Thyroid gland (tissue), 4 donors: Measurements from ENCODE around the gene CYP46A1. TPM values are rescaled to one million over a fixed set of nuclear protein-coding genes. Genes with fewer than 3 reads are reported as not detected.

Experiments
- DNase-seq, 2 donors: peaks; one replicate each; pipeline ENCODE4 v3.0.0-alpha.2; 2019
- H3K27ac ChIP-seq, 3 donors: fragments of 200-600 bp; sonication (generic); 1 replicate in 2 of 3; 2 replicates in 1 of 3; pipeline ENCODE4 v1.5.1; 2016 to 2019; ENCODE audit warnings: mild to moderate bottlenecking in 1 of 3, moderate library complexity in 1 of 3
- H3K27me3 ChIP-seq: fragments of 200-600 bp; sonication (generic); one replicate; pipeline ENCODE4 v1.5.1; 2019
- H3K36me3 ChIP-seq, 2 donors: fragments of 200-600 bp; sonication (generic); one replicate each; pipeline ENCODE4 v1.5.1; 2016 to 2019
- H3K4me1 ChIP-seq, 2 donors: fragments of 200-600 bp; sonication (generic); one replicate each; pipeline ENCODE4 v1.5.1; 2017 to 2019
- H3K4me3 ChIP-seq, 3 donors: fragments of 200-600 bp; sonication (generic); replicated peaks in 1 of 3; 1 replicate in 2 of 3; 2 replicates in 1 of 3; pipeline ENCODE4 v1.5.1; 2016; ENCODE audit warnings: mild to moderate bottlenecking in 1 of 3
- H3K9me3 ChIP-seq: fragments of 200-600 bp; sonication (generic); one replicate; pipeline ENCODE4 v1.5.1; 2017
- CTCF ChIP-seq, 6 experiments: fragments of 200-600 bp in 3 of 6; fragments of 450-650 bp in 3 of 6; sonication (generic) in 3 of 6; IDR thresholded peaks; one replicate each; pipeline ENCODE4 v1.5.1; 2016 to 2019; ENCODE audit warnings: antibody characterized with exemption in 6 of 6, mild to moderate bottlenecking in 2 of 6, inconsistent platforms in 1 of 6, moderate library complexity in 1 of 6
- POLR2A ChIP-seq, 2 donors: fragments of 450-650 bp; IDR thresholded peaks; one replicate each; pipeline ENCODE4 v1.6.1; 2017; ENCODE audit warnings: antibody characterized with exemption in 2 of 2, mild to moderate bottlenecking in 2 of 2, moderate library complexity in 1 of 2
- WGBS, 2 donors: methylation state at CpG; one replicate each; pipeline ENCODE4 v1.1.5; 2017; 5-methylcytosine and 5-hydroxymethylcytosine counted together
- intact Hi-C: fragments of 100-400 bp; cut with DNase I; formaldehyde crosslinking; loops from one replicate; pipeline ENCODE4 v1.15.1; 2023
- total RNA-seq, 4 donors: library from RNA; depleted of rRNA; stranded (reverse); fragments of >200 nt; gene quantifications; one replicate each; pipeline ENCODE4 v1.2.3, GENCODE V29; 2016

The CYP46A1 gene
- total RNA-seq, 4 donors from 2014 or later = 0.54 to 5.2 (median 1.5) TPM

- TF ChIP-seq CTCF (IDR thresholded peaks at IDR 0.05) (no peak), POLR2A (IDR thresholded peaks at IDR 0.05) (no peak)
- no peak overlapping the region for H3K27ac ChIP-seq
- 90 to 97% methylated on average over 11 of the region's 11 CpGs for whole genome bisulfite sequencing, 2 donors
- intact Hi-C loops = loop anchor here (10.0 kb wide), 2 partner anchors 85 to 855 kb away; partner anchors contain the start of gene CCDC85C
- no peaks in the 10 kb centered on the region for H3K27me3 ChIP-seq
- H3K36me3 ChIP-seq = no peaks in the 10 kb centered on the region
- no peaks in the 10 kb centered on the region for H3K9me3 ChIP-seq
- no peak overlapping the region for H3K4me3 ChIP-seq
- DNase-seq = no peak
- H3K4me1 ChIP-seq = peaks cover 2 to 3% of the 10 kb centered on the region in 2 donors
Measured at GRCh38 chr14:99689266-99690236, 5.5 kb downstream of the CYP46A1 start.

- Histone ChIP-seq H3K9me3 (no peaks in the 10 kb centered on the region), H3K27ac (no peak overlapping the region), H3K27me3 (no peaks in the 10 kb centered on the region), H3K4me1 (no peaks in the 10 kb centered on the region), H3K4me3 (no peak overlapping the region), H3K36me3 (no peaks in the 10 kb centered on the region)
- no peak for DNase-seq
- TF ChIP-seq CTCF (IDR thresholded peaks at IDR 0.05) (no peak), POLR2A (IDR thresholded peaks at IDR 0.05) (no peak)
- intact Hi-C loops = no loop called here
- 78 to 88% methylated on average over 5 of the region's 5 CpGs for WGBS, 2 donors
Measured at GRCh38 chr14:99690636-99691035, 6.5 kb downstream of the CYP46A1 start.

GRCh38 chr14:99691111-99691885, 7.2 kb downstream of the CYP46A1 start:
- WGBS, 2 donors = 86 to 95% methylated on average over 13 of the region's 13 CpGs
- Histone ChIP-seq H3K4me1 (no peaks in the 10 kb centered on the region), H3K27me3 (no peaks in the 10 kb centered on the region), H3K9me3 (no peaks in the 10 kb centered on the region), H3K4me3 (no peak overlapping the region), H3K27ac (no peak overlapping the region), H3K36me3 (no peaks in the 10 kb centered on the region)
- DNase-seq = no peak
- TF ChIP-seq CTCF (IDR thresholded peaks at IDR 0.05) = no peak
- TF ChIP-seq POLR2A (IDR thresholded peaks at IDR 0.05) = no peak
- intact Hi-C loops = no loop called here

- DNase-seq = no peak
- no peaks in the 10 kb centered on the region for H3K36me3 ChIP-seq
- no peak overlapping the region for H3K27ac ChIP-seq
- H3K27me3 ChIP-seq = no peaks in the 10 kb centered on the region
- 77% methylated on average over 3 of the region's 3 CpGs for WGBS, 2 donors
- H3K4me1 ChIP-seq = no peaks in the 10 kb centered on the region
- no peak overlapping the region for H3K4me3 ChIP-seq
- intact Hi-C loops = no loop called here
- TF ChIP-seq POLR2A (IDR thresholded peaks at IDR 0.05) = no peak
- no peak for TF ChIP-seq CTCF (IDR thresholded peaks at IDR 0.05)
- no peaks in the 10 kb centered on the region for H3K9me3 ChIP-seq
Measured at GRCh38 chr14:99693918-99694317, 9.8 kb downstream of the CYP46A1 start.
